Endodermal cell (in vitro differentiated cells): ENCODE data around the gene PSMB5. TPM values are rescaled to one million over a fixed set of nuclear protein-coding genes. Genes with fewer than 3 reads are reported as not detected.

Experiments
- DNase-seq: peaks from one replicate; pipeline ENCODE4 v3.0.0-alpha.2; 2017
- H3K27ac ChIP-seq: 2 replicates; pipeline ENCODE4 v1.5.1; 2013; ENCODE audit warnings: mild to moderate bottlenecking, low read depth, low read length, moderate library complexity
- H3K27me3 ChIP-seq: 2 replicates; pipeline ENCODE4 v1.6.1; 2013; ENCODE audit warnings: mild to moderate bottlenecking, low read length, moderate library complexity; ENCODE audit not compliant: insufficient read depth, control insufficient read depth, poor library complexity, severe bottlenecking
- H3K36me3 ChIP-seq: 2 replicates; pipeline ENCODE4 v1.7.0; 2013; ENCODE audit warnings: mild to moderate bottlenecking, low read length, moderate library complexity; ENCODE audit not compliant: control insufficient read depth, insufficient read depth
- H3K4me1 ChIP-seq: one replicate; pipeline ENCODE4 v1.7.0; 2013; ENCODE audit warnings: low read length; ENCODE audit not compliant: control insufficient read depth, insufficient read depth
- H3K4me3 ChIP-seq: 2 replicates; pipeline ENCODE4 v1.5.1; 2013; ENCODE audit warnings: mild to moderate bottlenecking, low read length, moderate library complexity
- H3K9ac ChIP-seq: 2 replicates; pipeline ENCODE4 v1.6.1; 2013; ENCODE audit warnings: mild to moderate bottlenecking, low read length, moderate library complexity; ENCODE audit not compliant: poor library complexity, severe bottlenecking; ENCODE audit errors: extremely low read depth
- H3K9me3 ChIP-seq: 2 replicates; pipeline ENCODE4 v1.6.1; 2013; ENCODE audit warnings: mild to moderate bottlenecking, low read length, moderate library complexity; ENCODE audit not compliant: control insufficient read depth
- H3K27ac Mint-ChIP-seq: 2 replicates; pipeline ENCODE4 v1.8.0; 2020; ENCODE audit warnings: mixed read lengths
- H3K27me3 Mint-ChIP-seq: 2 replicates; pipeline ENCODE4 v1.8.0; 2021; ENCODE audit warnings: mild to moderate bottlenecking, mixed read lengths; ENCODE audit not compliant: insufficient read depth
- H3K36me3 Mint-ChIP-seq: 2 replicates; pipeline ENCODE4 v1.8.0; 2020; ENCODE audit warnings: low read depth, mixed read lengths
- H3K4me1 Mint-ChIP-seq: 2 replicates; pipeline ENCODE4 v1.8.0; 2020; ENCODE audit warnings: mixed read lengths
- H3K4me3 Mint-ChIP-seq: 2 replicates; pipeline ENCODE4 v1.8.0; 2020; ENCODE audit warnings: mild to moderate bottlenecking, moderate library complexity, mixed read lengths
- H3K9me3 Mint-ChIP-seq: 2 replicates; pipeline ENCODE4 v1.8.0; 2020; ENCODE audit warnings: mild to moderate bottlenecking, mixed read lengths
- WGBS, 2 experiments: methylation state at CpG; one replicate each; pipeline versions ENCODE4 v1.1.5 to v1.1.7; 2013; ENCODE audit warnings: missing lambda C conversion rate in 2 of 2, mixed read lengths in 1 of 2; ENCODE audit not compliant: insufficient coverage in 1 of 2, insufficient read length in 1 of 2; 5-methylcytosine and 5-hydroxymethylcytosine counted together
- total RNA-seq, 2 donors: library from RNA; stranded (reverse); fragmentation: NEBNext Ultra II Directional in 1 of 2; extraction: Animal tissue kit (Norgen Biotek cat#: 25700) in 1 of 2; gene quantifications; 2 replicates in 1 of 2; 3 replicates in 1 of 2; pipeline ENCODE4 v1.2.1, GENCODE V29; 2021
- TF ChIP-seq, protein P1 (sequence below): fragments of 200-600 bp; sonication (generic); conservative IDR thresholded peaks from 2 replicates; pipeline ENCODE4 v1.5.0; 2021; ENCODE audit warnings: antibody characterized with exemption, mild to moderate bottlenecking

Gene PSMB5
- total RNA-seq, 2 donors from 2014 or later = 227 to 257 TPM

GRCh38 chr14:22985894-22986507 is 48.7 kb downstream of the PSMB5 start:
- H3K4me3 ChIP-seq = no peak overlapping the region
- TF ChIP-seq, protein P1, sequence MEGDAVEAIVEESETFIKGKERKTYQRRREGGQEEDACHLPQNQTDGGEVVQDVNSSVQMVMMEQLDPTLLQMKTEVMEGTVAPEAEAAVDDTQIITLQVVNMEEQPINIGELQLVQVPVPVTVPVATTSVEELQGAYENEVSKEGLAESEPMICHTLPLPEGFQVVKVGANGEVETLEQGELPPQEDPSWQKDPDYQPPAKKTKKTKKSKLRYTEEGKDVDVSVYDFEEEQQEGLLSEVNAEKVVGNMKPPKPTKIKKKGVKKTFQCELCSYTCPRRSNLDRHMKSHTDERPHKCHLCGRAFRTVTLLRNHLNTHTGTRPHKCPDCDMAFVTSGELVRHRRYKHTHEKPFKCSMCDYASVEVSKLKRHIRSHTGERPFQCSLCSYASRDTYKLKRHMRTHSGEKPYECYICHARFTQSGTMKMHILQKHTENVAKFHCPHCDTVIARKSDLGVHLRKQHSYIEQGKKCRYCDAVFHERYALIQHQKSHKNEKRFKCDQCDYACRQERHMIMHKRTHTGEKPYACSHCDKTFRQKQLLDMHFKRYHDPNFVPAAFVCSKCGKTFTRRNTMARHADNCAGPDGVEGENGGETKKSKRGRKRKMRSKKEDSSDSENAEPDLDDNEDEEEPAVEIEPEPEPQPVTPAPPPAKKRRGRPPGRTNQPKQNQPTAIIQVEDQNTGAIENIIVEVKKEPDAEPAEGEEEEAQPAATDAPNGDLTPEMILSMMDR = no peak
- H3K9me3 ChIP-seq = no peaks in the 10 kb centered on the region
- DNase-seq = no peak
- Mint-ChIP-seq H3K27me3 (peaks cover 3% of the 10 kb centered on the region), H3K9me3 (no peaks in the 10 kb centered on the region), H3K36me3 (peaks cover 3% of the 10 kb centered on the region), H3K27ac (no peak overlapping the region), H3K4me3 (no peak overlapping the region), H3K4me1 (peaks cover 18% of the 10 kb centered on the region)
- H3K9ac ChIP-seq = no peak overlapping the region
- H3K27me3 ChIP-seq = no peaks in the 10 kb centered on the region
- H3K36me3 ChIP-seq = no peaks in the 10 kb centered on the region
- H3K4me1 ChIP-seq = peaks cover 7% of the 10 kb centered on the region
- WGBS, 2 experiments = 56 to 86% methylated on average over 1 to 2 of the region's 2 CpGs
- H3K27ac ChIP-seq = no peak overlapping the region

GRCh38 chr14:22984959-22985658 is 49.6 kb downstream of the PSMB5 start:
- no peak overlapping the region for H3K27ac Mint-ChIP-seq
- peaks cover 18% of the 10 kb centered on the region for H3K4me1 Mint-ChIP-seq
- WGBS, 2 experiments = 85 to 95% methylated on average over 5 to 6 of the region's 6 CpGs
- H3K27ac ChIP-seq = no peak overlapping the region
- no peaks in the 10 kb centered on the region for H3K27me3 ChIP-seq
- H3K36me3 Mint-ChIP-seq = peaks cover 3% of the 10 kb centered on the region
- H3K4me1 ChIP-seq = peaks cover 5% of the 10 kb centered on the region
- H3K4me3 ChIP-seq = no peak overlapping the region
- H3K27me3 Mint-ChIP-seq = peaks cover 7% of the 10 kb centered on the region
- no peak for DNase-seq
- no peaks in the 10 kb centered on the region for H3K36me3 ChIP-seq
- H3K9ac ChIP-seq = no peak overlapping the region
- no peaks in the 10 kb centered on the region for H3K9me3 Mint-ChIP-seq
- no peak overlapping the region for H3K4me3 Mint-ChIP-seq
- no peaks in the 10 kb centered on the region for H3K9me3 ChIP-seq
- TF ChIP-seq, protein P1 = no peak

- Histone ChIP-seq H3K27ac (peak within 1 kb of the TSS; percentile 91), H3K27me3 (no peaks in the 10 kb centered on the region), H3K36me3 (peaks cover 12% of the 10 kb centered on the region), H3K4me3 (peak within 1 kb of the TSS; percentile 88), H3K9ac (peak within 1 kb of the TSS; percentile 91), H3K4me1 (peaks cover 13% of the 10 kb centered on the region), H3K9me3 (no peaks in the 10 kb centered on the region)
- peaks cover 26% of the 10 kb centered on the region for H3K4me1 Mint-ChIP-seq
- WGBS, 2 experiments = 2% methylated on average over 38 to 48 of the region's 48 CpGs
- no peaks in the 10 kb centered on the region for H3K9me3 Mint-ChIP-seq
- H3K27me3 Mint-ChIP-seq = peaks cover 18% of the 10 kb centered on the region
- H3K27ac Mint-ChIP-seq = no peak within 1 kb of the TSS
- TF ChIP-seq, protein P1 = no peak
- H3K4me3 Mint-ChIP-seq = no peak within 1 kb of the TSS
- peak; percentile 95 for DNase-seq
- H3K36me3 Mint-ChIP-seq = peaks cover 11% of the 10 kb centered on the region
These were observed 52.0 kb downstream of the PSMB5 start, which contains the start of gene AJUBA for GRCh38 chr14:22982477-22983245. TSS of gene AJUBA (minus strand) at chr14:22982551. CDS start at chr14:22982266, 285 bp downstream.
